Measurements from ENCODE around the gene KNDC1.

Gene KNDC1

DNA sequence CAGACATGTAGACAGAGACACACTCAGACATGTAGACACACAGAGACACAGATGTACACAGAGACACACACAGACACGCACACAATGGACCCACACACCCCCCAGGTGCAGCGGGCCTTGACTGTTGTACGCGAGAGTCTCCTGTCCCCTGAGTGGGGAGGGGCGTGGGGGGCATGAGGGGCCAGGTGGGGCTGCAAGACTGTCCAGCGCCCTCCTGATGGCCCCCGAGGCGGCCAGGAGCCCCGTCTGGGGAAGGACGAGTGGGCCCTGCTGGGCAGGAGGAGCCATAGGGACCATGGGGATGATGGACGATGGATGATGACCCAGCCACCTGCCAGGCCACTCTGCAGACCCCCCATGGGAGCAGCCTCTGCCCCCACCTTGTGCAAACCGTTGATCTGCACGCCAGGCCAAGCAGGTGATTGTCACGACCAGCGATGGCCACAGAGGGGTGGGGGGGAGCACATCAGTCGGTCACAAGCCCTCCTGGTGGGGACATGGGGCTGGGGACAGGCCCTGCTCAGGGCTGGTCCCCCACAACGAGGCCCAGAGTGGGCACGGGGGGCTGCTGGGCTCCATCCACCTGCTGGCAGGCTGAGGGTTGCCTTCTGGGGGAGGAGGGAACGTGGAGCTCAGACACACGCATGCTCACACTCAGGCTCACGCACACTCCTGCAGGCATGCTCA lies 89.2 kb downstream of the KNDC1 start:
- DNase-seq (ENCODE audit: low read depth, low spot score): no peak
- TF ChIP-seq, protein P1, sequence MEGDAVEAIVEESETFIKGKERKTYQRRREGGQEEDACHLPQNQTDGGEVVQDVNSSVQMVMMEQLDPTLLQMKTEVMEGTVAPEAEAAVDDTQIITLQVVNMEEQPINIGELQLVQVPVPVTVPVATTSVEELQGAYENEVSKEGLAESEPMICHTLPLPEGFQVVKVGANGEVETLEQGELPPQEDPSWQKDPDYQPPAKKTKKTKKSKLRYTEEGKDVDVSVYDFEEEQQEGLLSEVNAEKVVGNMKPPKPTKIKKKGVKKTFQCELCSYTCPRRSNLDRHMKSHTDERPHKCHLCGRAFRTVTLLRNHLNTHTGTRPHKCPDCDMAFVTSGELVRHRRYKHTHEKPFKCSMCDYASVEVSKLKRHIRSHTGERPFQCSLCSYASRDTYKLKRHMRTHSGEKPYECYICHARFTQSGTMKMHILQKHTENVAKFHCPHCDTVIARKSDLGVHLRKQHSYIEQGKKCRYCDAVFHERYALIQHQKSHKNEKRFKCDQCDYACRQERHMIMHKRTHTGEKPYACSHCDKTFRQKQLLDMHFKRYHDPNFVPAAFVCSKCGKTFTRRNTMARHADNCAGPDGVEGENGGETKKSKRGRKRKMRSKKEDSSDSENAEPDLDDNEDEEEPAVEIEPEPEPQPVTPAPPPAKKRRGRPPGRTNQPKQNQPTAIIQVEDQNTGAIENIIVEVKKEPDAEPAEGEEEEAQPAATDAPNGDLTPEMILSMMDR (IDR thresholded peaks at IDR 0.05; ENCODE audit: low read depth, low read length): no peak
- no peak overlapping the region for H3K4me3 ChIP-seq (ENCODE audit: low read depth, low read length)
- in situ Hi-C loops (cut with HindIII; ENCODE audit: low sequenced_read_pairs): no loop called here

- in situ Hi-C loops (cut with HindIII; ENCODE audit: low sequenced_read_pairs): no loop called here
- DNase-seq (ENCODE audit: low read depth, low spot score): no peak
- TF ChIP-seq, protein P1 (IDR thresholded peaks at IDR 0.05; ENCODE audit: low read depth, low read length): no peak
- H3K4me3 ChIP-seq (ENCODE audit: low read depth, low read length): no peak overlapping the region
These were observed 90.1 kb downstream of the KNDC1 start for GRCh38 chr10:133249975-133250754.

GRCh38 chr10:133251388-133252222 lies 91.6 kb downstream of the KNDC1 start:
- TF ChIP-seq, protein P1 (IDR thresholded peaks at IDR 0.05; ENCODE audit: low read depth, low read length): no peak
- in situ Hi-C loops (cut with HindIII; ENCODE audit: low sequenced_read_pairs): no loop called here

GRCh38 chr10:133252223-133252552 lies 92.2 kb downstream of the KNDC1 start:
- DNase-seq (ENCODE audit: low read depth, low spot score): no peak
- in situ Hi-C loops (cut with HindIII; ENCODE audit: low sequenced_read_pairs): no loop called here
- TF ChIP-seq, protein P1 (IDR thresholded peaks at IDR 0.05; ENCODE audit: low read depth, low read length): no peak
- no peak overlapping the region for H3K4me3 ChIP-seq (ENCODE audit: low read depth, low read length)

More at GRCh38 chr10:133251388-133252222, 91.6 kb downstream of the KNDC1 start:
- H3K4me3 ChIP-seq (ENCODE audit: low read depth, low read length): no peak overlapping the region
- DNase-seq (ENCODE audit: low read depth, low spot score): no peak

- no peak for DNase-seq (ENCODE audit: low read depth, low spot score)
- TF ChIP-seq, protein P1 (IDR thresholded peaks at IDR 0.05; ENCODE audit: low read depth, low read length): no peak
- in situ Hi-C loops (cut with HindIII; ENCODE audit: low sequenced_read_pairs): no loop called here
- H3K4me3 ChIP-seq (ENCODE audit: low read depth, low read length): no peak overlapping the region
These were observed 93.4 kb downstream of the KNDC1 start for GRCh38 chr10:133253361-133253955.
